Bronchial epithelial cell (primary cell): ENCODE data around the gene GATM. TPM values are rescaled to one million over a fixed set of nuclear protein-coding genes. Genes with fewer than 3 reads are reported as not detected.
A peak's percentile ranks its signal among the peaks of the same experiment; 100 is the strongest.

Experiments used
- DNase-seq: peaks from one replicate; pipeline ENCODE4 v3.0.0-alpha.2; 2010; ENCODE audit warnings: low read depth
- FAIRE-seq: peaks from 2 replicates; lab custom pipeline; 2011; peaks lifted over from hg19 to GRCh38; lab: Jason Lieb, UNC
- H3K27me3 ChIP-seq: 2 replicates; pipeline ENCODE4 v1.5.1; 2011; ENCODE audit warnings: low read length; ENCODE audit not compliant: control insufficient read depth, insufficient read depth
- H3K36me3 ChIP-seq: 2 replicates; pipeline ENCODE4 v1.5.1; 2011; ENCODE audit warnings: low read length; ENCODE audit not compliant: control insufficient read depth, insufficient read depth
- H3K4me3 ChIP-seq: 2 replicates; pipeline ENCODE4 v1.5.1; 2011; ENCODE audit warnings: mild to moderate bottlenecking, low read depth, low read length, control low read depth
- total RNA-seq: library from RNA; depleted of rRNA; stranded (reverse); fragments of >200 nt; gene quantifications from 2 replicates; pipeline ENCODE4 v1.2.1, GENCODE V29; 2014
- TF ChIP-seq, protein P1 (sequence below): IDR thresholded peaks from 2 replicates; pipeline ENCODE4 v1.5.1; 2011; ENCODE audit warnings: mild to moderate bottlenecking, moderate library complexity, low read length, control low read depth, inconsistent platforms; ENCODE audit not compliant: insufficient read depth, severe bottlenecking

GATM gene
- total RNA-seq, 1 donor from 2014 or later, result 1.3 TPM

DNA sequence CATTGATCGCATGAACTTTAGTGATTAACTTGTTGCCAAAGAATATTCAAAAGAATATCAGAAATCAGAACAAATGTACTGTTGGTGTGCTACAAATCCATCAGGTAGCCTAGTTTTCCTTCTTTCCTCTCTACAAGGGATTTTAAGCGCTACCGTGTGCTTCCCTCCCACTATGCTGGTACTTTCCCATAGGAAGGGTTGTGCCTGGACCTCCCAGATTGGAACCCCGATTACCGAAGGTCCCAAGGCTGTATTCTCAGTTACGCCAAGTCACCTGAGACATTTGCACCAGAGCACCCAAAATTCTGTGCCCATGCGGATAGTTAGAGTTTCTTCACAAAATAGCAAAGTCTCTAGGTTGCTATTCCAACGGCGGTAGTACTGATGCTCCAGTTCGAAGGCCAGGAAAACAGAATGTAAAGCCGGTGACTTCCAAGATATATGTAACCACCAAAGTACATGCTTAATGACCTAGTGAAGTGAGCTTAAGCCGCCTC lies 23.4 kb upstream of the GATM start:
- no peaks in the 10 kb centered on the region for H3K27me3 ChIP-seq
- FAIRE-seq (no peak), DNase-seq (no peak)
- peak overlapping the region; percentile 99 for H3K4me3 ChIP-seq
- H3K36me3 ChIP-seq, result peaks cover 1% of the 10 kb centered on the region
- TF ChIP-seq, protein P1, sequence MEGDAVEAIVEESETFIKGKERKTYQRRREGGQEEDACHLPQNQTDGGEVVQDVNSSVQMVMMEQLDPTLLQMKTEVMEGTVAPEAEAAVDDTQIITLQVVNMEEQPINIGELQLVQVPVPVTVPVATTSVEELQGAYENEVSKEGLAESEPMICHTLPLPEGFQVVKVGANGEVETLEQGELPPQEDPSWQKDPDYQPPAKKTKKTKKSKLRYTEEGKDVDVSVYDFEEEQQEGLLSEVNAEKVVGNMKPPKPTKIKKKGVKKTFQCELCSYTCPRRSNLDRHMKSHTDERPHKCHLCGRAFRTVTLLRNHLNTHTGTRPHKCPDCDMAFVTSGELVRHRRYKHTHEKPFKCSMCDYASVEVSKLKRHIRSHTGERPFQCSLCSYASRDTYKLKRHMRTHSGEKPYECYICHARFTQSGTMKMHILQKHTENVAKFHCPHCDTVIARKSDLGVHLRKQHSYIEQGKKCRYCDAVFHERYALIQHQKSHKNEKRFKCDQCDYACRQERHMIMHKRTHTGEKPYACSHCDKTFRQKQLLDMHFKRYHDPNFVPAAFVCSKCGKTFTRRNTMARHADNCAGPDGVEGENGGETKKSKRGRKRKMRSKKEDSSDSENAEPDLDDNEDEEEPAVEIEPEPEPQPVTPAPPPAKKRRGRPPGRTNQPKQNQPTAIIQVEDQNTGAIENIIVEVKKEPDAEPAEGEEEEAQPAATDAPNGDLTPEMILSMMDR, result no peak

DNA sequence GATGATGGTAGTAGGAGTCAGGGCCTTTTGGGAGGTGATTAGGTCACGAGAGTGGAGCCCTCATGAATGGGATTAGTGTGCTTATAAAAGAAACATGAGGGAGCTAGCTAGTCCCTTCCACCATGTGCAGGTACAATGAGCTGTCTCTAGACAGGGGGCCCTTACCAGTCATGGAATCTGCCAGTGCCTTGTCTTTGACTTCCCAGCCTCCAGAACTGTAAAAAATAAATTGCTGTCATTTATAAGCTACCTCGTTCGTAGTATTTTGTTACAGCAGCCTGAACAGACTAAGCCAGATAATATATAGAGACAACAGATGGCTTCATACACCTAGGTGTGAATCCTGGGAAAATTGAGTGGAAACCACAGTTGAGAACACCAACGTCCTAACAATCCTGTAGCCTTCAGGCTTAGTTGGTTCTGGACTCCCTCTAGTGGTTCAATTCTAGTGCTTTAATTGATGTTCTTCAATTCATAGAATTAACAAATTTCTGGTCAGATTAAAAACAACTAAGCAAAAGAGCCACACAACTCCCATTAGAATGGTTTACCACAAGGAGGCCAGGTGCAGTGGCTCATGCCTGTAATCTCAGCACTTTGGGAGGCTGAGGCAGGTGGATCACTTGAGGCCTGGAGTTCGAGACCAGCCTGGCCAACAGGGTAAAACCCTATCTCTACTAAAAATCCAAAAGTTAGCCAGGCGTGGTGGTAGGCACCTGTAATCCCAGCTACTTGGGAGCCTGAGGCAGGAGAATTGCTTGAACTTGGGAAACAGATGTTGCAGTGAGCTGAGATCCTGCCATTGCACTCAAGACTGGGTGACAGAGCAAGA lies 21.3 kb upstream of the GATM start:
- Histone ChIP-seq H3K27me3 (no peaks in the 10 kb centered on the region), H3K4me3 (no peak overlapping the region), H3K36me3 (no peaks in the 10 kb centered on the region)
- TF ChIP-seq, protein P1, result peak; percentile 72
- DNase-seq (peak; percentile 69), FAIRE-seq (no peak)

DNA sequence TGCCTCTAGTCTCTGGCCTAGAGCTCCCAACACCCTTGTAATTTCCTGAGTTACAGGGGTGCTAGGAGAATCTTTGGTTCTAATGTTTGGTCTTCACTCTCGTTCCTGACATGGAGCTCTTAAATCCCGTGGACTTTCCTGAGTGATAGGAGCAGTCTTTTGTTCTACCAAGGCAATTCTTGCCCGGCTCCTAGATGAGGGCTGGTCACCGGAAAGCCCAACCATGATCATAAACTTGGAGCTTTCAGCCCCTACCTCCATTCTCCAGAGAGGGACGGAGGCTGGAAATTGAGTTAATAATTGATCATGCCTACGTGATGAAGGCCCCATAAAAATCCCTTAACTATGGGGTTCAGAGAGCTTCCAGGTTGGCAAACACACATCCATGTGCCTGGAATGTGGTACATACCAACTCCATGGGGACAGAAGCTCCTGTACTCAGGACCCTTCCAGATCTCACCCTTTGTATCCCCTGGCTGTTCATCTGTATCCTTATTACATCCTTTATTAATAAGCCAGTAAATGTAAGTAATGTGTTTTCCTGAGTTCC lies 18.8 kb upstream of the GATM start:
- DNase-seq, result no peak
- FAIRE-seq, result peak; percentile 40
- no peaks in the 10 kb centered on the region for H3K27me3 ChIP-seq
- no peak overlapping the region for H3K4me3 ChIP-seq
- H3K36me3 ChIP-seq, result no peaks in the 10 kb centered on the region
- TF ChIP-seq, protein P1, result no peak

DNA sequence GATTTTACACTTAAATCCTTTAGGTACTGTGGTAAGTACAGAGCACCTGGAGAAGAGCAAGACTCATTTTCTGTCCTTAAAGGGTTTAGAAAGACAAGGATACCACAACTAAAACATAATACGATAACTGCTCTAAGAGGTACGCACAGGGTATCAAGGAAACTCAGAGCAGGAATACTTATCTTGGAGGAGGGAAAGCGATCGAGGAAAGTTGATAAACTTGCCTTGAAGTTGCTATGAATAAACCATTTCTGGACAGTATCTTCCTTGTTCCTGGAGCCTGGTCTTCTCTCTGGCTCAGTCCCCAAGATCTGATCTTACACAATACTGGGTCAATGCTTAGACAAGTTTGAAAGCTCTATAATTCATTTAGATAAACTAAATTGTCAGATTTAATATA lies 17.6 kb upstream of the GATM start:
- FAIRE-seq (no peak), DNase-seq (no peak)
- no peaks in the 10 kb centered on the region for H3K27me3 ChIP-seq
- TF ChIP-seq, protein P1, result no peak
- no peaks in the 10 kb centered on the region for H3K36me3 ChIP-seq
- H3K4me3 ChIP-seq, result no peak overlapping the region

DNA sequence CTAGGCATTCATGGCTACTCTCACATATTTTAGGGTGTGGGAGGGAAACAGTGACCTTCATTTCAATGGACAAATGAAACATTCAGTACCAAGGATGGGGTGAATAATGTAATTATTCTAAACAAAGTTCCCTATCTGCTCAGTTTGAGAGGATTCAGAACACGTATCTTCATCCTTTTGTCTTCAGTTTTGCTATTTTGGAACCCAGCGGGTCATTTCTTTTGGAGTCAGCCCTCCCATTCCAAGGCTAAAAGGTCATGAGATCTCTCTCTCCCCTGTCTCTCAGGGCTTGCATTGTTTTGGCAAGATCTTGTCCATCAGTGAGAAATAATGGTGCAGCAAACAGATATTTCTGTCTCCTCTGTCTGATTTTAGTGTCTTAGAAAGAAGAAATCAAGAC lies 16.3 kb upstream of the GATM start:
- TF ChIP-seq, protein P1, result no peak
- no peak for FAIRE-seq
- no peak for DNase-seq
- Histone ChIP-seq H3K27me3 (no peaks in the 10 kb centered on the region), H3K36me3 (no peaks in the 10 kb centered on the region), H3K4me3 (no peak overlapping the region)
